HUES64 (cell line): Measurements from ENCODE around the gene ANK2.
"Not testable (repeated sequence)": the region's sequence is repeated elsewhere in the genome, so short reads cannot be mapped to it uniquely, and the experiment has no call there.

Experiments used
- H3K27ac ChIP-seq: 2 replicates; pipeline ENCODE4 v1.7.0; 2013; ENCODE audit warnings: low read depth, low read length, inconsistent platforms
- H3K27me3 ChIP-seq: 2 replicates; pipeline ENCODE4 v1.6.1; 2013; ENCODE audit warnings: mild to moderate bottlenecking, low read length; ENCODE audit not compliant: insufficient read depth
- H3K36me3 ChIP-seq: 2 replicates; pipeline ENCODE4 v1.6.1; 2013; ENCODE audit warnings: mild to moderate bottlenecking, low read length; ENCODE audit not compliant: insufficient read depth
- H3K4me1 ChIP-seq: 2 replicates; pipeline ENCODE4 v1.6.1; 2013; ENCODE audit warnings: mild to moderate bottlenecking, low read length, moderate library complexity; ENCODE audit not compliant: insufficient read depth
- H3K4me3 ChIP-seq: 2 replicates; pipeline ENCODE4 v1.5.1; 2013; ENCODE audit warnings: mild to moderate bottlenecking, low read length, moderate library complexity
- H3K9ac ChIP-seq: 2 replicates; pipeline ENCODE4 v1.6.1; 2013; ENCODE audit warnings: mild to moderate bottlenecking, low read depth, low read length
- H3K9me3 ChIP-seq: 2 replicates; pipeline ENCODE4 v1.6.1; 2013; ENCODE audit warnings: low read depth, low read length; ENCODE audit not compliant: insufficient read depth
- WGBS: fragments of 150-250, 120-280 bp; methylation state at CpG from one replicate; pipeline ENCODE4 v1.1.7; 2013; ENCODE audit warnings: missing lambda C conversion rate; 5-methylcytosine and 5-hydroxymethylcytosine counted together

Gene ANK2

GRCh38 chr4:113209652-113210320, 160.3 kb downstream of the ANK2 start:
- Histone ChIP-seq H3K9ac (no peak overlapping the region), H3K4me1 (peaks cover 20% of the 10 kb centered on the region), H3K27me3 (no peaks in the 10 kb centered on the region), H3K4me3 (no peak overlapping the region), H3K36me3 (no peaks in the 10 kb centered on the region), H3K27ac (peak overlapping the region; percentile 3), H3K9me3 (no peaks in the 10 kb centered on the region)
- 87% methylated on average over 3 of the region's 3 CpGs for WGBS

DNA sequence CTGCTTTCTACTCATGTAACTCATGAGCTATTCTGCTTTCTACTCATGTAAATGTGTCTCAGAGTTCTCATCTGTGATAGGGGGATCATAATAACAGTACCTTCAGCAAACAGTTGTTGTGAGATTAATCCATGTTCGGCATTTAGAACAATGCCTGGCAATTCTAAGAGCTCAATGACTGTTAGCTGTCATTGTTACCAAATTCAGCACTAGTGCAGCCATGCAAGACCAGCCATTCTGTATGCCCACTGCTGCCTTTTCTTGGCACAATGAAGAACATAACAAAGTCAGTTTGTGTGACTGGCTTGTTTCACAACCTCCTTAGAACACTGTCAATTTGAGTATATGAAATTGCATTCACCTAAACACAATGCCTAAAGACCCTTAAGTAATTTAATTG, 163.2 kb downstream of the ANK2 start:
- Histone ChIP-seq H3K9ac (no peak overlapping the region), H3K4me3 (no peak overlapping the region), H3K4me1 (peaks cover 20% of the 10 kb centered on the region), H3K27ac (no peak overlapping the region), H3K36me3 (no peaks in the 10 kb centered on the region), H3K9me3 (no peaks in the 10 kb centered on the region), H3K27me3 (no peaks in the 10 kb centered on the region)
- 90% methylated on average over 1 of the region's 1 CpG for WGBS

- Histone ChIP-seq H3K36me3 (no peaks in the 10 kb centered on the region), H3K4me3 (no peak overlapping the region), H3K27ac (no peak overlapping the region), H3K4me1 (no peaks in the 10 kb centered on the region), H3K9me3 (no peaks in the 10 kb centered on the region), H3K9ac (no peak overlapping the region), H3K27me3 (no peaks in the 10 kb centered on the region)
- 93% methylated on average over 2 of the region's 2 CpGs for WGBS
Observed at GRCh38 chr4:113221990-113222389, 172.5 kb downstream of the ANK2 start.

DNA sequence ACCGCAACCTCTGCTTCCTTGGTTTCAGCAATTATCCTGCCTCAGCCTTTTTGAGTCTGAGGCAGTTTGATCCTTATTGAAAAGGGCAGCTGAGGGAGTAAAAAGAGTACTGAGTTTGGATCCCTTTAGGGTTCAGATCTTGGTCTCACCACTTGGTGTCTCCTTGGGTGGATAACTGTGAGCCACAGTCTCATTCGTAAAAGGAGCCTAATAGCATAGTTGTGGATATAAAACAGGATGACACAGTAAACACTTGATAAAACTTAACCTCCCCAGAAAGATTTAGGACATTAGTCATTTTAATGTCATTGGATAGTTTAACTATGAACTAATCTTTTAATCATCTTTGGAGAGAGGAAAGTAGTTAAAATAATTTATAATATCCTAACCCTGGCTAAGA, 173.0 kb downstream of the ANK2 start:
- Histone ChIP-seq H3K4me1 (no peaks in the 10 kb centered on the region), H3K27ac (no peak overlapping the region), H3K9ac (no peak overlapping the region), H3K36me3 (no peaks in the 10 kb centered on the region), H3K9me3 (no peaks in the 10 kb centered on the region), H3K4me3 (no peak overlapping the region), H3K27me3 (no peaks in the 10 kb centered on the region)
- WGBS: 98% methylated on average over 1 of the region's 2 CpGs

GRCh38 chr4:113223001-113223400, 173.5 kb downstream of the ANK2 start:
- Histone ChIP-seq H3K4me1 (no peaks in the 10 kb centered on the region), H3K27me3 (no peaks in the 10 kb centered on the region), H3K27ac (no peak overlapping the region), H3K4me3 (no peak overlapping the region), H3K9ac (no peak overlapping the region), H3K36me3 (no peaks in the 10 kb centered on the region), H3K9me3 (no peaks in the 10 kb centered on the region)
- 90% methylated on average over 2 of the region's 2 CpGs for WGBS

DNA sequence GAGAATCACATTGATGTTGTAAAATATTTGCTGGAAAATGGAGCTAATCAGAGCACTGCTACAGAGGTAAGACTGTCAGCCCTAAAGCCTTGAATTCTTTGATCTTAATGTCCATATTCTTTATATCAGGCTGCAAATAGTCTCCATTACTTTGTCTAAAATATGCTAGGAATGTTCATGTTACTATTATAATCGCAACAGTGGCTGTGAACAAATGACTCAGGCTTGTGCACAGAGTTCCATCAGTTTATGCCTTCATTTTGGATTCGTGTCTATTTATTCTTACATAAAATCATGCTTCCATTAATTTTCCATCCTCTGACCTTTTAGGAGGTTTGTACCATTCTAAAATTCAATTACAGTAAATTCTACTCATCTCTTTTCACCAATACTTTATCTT, 182.7 kb downstream of the ANK2 start:
- 95% methylated on average over 2 of the region's 2 CpGs for WGBS
- H3K4me3 ChIP-seq: no peak overlapping the region

DNA sequence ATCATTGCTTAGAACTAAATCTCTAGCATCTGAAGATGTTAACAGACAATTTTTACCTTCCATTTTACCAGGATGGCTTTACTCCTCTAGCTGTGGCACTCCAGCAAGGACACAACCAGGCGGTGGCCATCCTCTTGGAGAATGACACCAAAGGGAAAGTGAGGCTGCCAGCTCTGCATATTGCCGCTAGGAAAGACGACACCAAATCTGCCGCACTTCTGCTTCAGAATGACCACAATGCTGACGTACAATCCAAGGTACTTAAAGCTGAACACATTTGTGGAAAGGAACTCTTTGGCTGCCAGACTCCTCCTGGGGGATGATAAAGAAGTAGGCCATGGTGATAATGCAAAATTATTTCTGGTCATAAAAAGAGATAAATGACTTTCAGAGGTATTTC, 187.5 kb downstream of the ANK2 start:
- Histone ChIP-seq H3K9me3 (no peaks in the 10 kb centered on the region), H3K36me3 (peaks cover 24% of the 10 kb centered on the region; the same call in 1 of the 2 replicates), H3K27ac (no peak overlapping the region), H3K9ac (no peak overlapping the region), H3K27me3 (no peaks in the 10 kb centered on the region), H3K4me1 (no peaks in the 10 kb centered on the region), H3K4me3 (no peak overlapping the region)
- 96% methylated on average over 5 of the region's 5 CpGs for WGBS

More for the DNA sequence above, 182.7 kb downstream of the ANK2 start:
- H3K27me3 ChIP-seq: no peaks in the 10 kb centered on the region
- H3K27ac ChIP-seq: no peak overlapping the region
- no peak overlapping the region for H3K9ac ChIP-seq
- H3K4me1 ChIP-seq: no peaks in the 10 kb centered on the region
- no peaks in the 10 kb centered on the region for H3K9me3 ChIP-seq
- peaks cover 9% of the 10 kb centered on the region; the same call in 1 of the 2 replicates for H3K36me3 ChIP-seq

DNA sequence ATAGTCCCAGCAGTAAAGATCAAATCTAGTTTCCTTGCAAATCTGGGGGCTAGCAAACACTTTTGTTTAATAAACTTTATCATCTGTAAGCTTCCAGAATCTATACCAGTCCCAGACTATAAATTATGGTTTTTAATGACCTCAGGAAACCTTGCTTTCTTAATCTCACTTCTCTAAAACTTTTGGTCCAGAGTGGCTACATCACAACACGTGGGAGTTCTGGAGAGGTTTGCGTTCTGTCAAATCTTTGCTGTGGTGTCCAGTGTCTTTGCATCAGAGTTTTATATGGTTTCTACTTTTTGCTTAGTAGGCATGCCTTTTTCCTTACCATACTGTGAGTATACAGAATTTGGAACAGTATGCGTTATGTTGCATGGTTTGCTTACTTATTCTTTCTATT, 193.9 kb downstream of the ANK2 start:
- Histone ChIP-seq H3K9me3 (no peaks in the 10 kb centered on the region), H3K4me3 (no peak overlapping the region), H3K4me1 (no peaks in the 10 kb centered on the region), H3K36me3 (peaks cover 21% of the 10 kb centered on the region; the same call in 1 of the 2 replicates), H3K27ac (no peak overlapping the region), H3K27me3 (no peaks in the 10 kb centered on the region), H3K9ac (no peak overlapping the region)
- 93% methylated on average over 2 of the region's 3 CpGs for WGBS

DNA sequence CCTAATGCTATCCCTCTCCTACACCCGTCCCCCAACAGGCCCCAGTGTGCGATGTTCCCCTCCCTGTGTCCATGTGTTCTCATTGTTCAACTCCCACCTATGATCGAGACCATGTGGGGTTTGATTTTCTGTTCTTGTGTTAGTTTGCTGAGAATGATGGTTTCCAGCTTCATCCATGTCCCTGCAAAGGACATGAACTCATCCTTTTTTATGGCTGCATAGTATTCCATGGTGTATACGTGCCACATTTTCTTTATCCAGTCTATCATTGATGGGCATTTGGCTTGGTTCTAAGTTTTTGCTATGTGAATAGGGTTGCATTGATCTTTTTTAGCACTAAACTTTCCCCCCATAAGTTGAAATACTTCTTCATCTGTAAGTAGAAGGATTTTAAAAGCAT, 195.3 kb downstream of the ANK2 start:
- H3K4me1 ChIP-seq, H3K4me3 ChIP-seq, H3K9ac ChIP-seq, H3K9me3 ChIP-seq, H3K27me3 ChIP-seq, H3K27ac ChIP-seq: not testable (repeated sequence)
- H3K36me3 ChIP-seq: peaks cover 21% of the 10 kb centered on the region; the same call in 1 of the 2 replicates
- 89% methylated on average over 2 of the region's 4 CpGs for WGBS

DNA sequence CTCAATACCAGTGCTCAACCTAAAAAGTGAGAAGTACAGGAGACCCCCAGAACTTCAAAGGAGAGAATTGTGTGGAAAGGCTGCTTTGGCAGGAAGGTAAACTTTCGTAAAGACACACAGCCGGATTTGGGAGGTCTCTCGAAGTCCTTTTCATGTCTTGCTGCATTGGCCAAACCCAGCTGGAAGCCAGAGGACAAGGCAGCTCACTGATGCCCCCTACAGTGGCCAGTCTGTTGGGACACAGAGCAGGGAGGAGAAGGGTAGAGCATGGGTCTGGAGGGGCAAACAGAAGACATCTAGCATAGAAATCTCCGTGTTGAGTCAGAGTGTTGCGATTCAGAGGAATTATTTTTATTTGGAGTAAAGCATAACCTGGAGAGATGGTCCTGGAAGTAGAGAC, 198.9 kb downstream of the ANK2 start:
- Histone ChIP-seq H3K27ac (no peak overlapping the region), H3K4me1 (no peaks in the 10 kb centered on the region), H3K27me3 (no peaks in the 10 kb centered on the region), H3K9me3 (no peaks in the 10 kb centered on the region), H3K4me3 (no peak overlapping the region), H3K36me3 (peaks cover 14% of the 10 kb centered on the region; the same call in 1 of the 2 replicates), H3K9ac (no peak overlapping the region)
- 84% methylated on average over 5 of the region's 5 CpGs for WGBS

- 95% methylated on average over 6 of the region's 6 CpGs for WGBS
- Histone ChIP-seq H3K27me3 (no peaks in the 10 kb centered on the region), H3K36me3 (peaks cover 47% of the 10 kb centered on the region), H3K9me3 (no peaks in the 10 kb centered on the region), H3K9ac (no peak overlapping the region), H3K4me1 (0 out of 2 replicates have a peak, but pooled peaks cover 6% of the 10 kb centered on the region), H3K27ac (no peak overlapping the region), H3K4me3 (no peak overlapping the region)
Observed at GRCh38 chr4:113255628-113256027, 206.2 kb downstream of the ANK2 start.

DNA sequence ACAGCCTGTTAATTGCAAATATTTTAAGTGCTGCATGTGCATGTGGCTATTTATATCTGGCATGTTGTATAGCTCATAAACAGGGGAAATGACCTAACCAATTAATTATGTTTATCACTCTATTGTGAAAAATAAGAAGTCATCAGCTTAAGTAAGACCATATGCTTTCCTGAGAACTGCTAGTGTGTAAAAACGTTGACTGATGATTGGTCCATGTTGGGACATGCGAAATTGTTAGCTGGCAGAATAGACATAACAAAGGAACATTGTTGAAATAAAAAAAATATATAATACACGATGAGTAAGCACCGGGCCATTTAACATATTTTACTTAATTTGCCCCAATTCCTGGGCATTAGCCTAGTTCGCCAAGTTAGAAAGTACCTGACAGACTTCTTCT, 207.5 kb downstream of the ANK2 start:
- H3K9me3 ChIP-seq: no peaks in the 10 kb centered on the region
- H3K4me1 ChIP-seq: 0 out of 2 replicates have a peak, but pooled peaks cover 7% of the 10 kb centered on the region
- peaks cover 52% of the 10 kb centered on the region for H3K36me3 ChIP-seq
- no peak overlapping the region for H3K27ac ChIP-seq
- H3K4me3 ChIP-seq: no peak overlapping the region
- WGBS: 95% methylated on average over 5 of the region's 5 CpGs
- H3K9ac ChIP-seq: no peak overlapping the region
- H3K27me3 ChIP-seq: no peaks in the 10 kb centered on the region
